Measurements from ENCODE around the gene FBRSL1.

Gene FBRSL1

DNA sequence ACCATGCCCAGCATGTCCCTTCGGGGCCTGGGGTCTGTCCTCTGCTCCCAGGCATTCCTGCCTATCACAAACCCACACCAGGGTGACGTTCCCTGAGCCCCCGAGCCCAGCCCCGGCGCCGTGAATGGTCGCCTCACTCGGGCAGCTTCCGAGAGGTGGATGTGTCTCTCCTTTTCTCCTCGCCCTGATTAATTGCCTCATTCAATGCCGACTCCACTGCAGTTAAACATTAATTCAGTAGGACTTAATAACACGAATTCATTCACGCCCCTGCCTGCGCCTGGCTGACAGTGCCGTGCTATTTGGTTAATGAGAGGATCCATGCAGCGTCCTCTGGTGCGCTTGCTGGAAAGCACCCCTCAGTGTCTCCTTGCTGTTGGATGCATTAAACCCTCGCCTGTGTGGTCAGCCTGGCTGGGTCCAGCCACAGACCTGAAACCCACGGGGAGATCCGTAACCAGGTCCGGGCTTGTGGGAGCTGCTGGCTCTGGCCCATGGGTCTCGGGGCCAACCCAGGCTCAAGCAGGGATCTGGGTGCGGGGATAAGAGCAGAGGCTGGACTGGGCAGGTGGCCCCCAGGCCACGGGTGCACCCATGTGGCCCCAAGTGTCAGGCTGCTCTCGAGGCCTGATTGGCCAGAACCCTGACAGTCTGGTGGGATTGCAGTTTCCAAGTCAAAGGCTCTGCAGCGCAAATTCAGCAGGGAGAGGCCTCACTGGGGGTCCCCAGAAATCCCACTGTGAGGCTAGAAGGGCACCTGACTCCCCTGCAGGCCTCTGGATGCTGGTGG lies 55.4 kb downstream of the FBRSL1 start:
- no peak for DNase-seq

DNA sequence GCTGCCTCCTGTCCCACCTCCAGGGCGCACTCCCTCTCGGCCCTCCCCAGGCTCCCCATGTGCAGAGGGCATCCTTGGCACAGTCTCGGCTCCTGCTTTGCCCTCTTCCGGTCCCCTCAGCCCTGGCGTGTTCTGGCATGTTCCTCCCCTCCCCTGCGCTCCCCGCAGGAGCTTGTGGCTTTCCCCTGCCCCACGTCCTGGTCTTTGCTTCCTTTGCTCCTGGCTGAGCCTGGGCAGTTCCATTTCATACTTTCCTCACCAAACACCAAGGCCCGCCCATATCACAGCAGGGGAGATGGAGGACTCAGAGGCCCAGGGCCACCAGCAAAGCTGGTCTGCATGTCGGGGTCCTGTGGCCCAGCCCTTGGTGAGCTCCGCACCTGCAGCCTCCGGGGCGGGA lies 56.0 kb downstream of the FBRSL1 start:
- DNase-seq: no peak

DNA sequence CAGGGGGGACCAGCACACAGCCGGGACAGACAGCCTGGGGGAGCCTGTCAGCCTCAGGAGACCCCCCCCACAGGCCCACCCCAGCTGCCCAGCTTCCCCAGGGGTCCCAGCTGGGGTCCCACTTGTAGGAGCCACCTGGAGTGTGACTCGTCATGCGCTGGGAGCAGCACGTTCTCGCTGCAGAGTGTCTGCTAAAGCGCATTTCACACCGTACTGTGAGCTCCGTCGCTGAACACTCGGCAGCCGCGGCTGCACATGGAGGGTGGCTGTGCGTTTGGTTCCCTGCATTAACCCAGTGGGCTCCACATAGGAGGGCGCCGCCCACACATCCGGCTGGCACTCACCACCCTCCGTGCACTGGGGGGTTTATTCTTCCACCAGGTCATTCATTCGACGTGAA lies 56.7 kb downstream of the FBRSL1 start:
- no peak for DNase-seq

DNA sequence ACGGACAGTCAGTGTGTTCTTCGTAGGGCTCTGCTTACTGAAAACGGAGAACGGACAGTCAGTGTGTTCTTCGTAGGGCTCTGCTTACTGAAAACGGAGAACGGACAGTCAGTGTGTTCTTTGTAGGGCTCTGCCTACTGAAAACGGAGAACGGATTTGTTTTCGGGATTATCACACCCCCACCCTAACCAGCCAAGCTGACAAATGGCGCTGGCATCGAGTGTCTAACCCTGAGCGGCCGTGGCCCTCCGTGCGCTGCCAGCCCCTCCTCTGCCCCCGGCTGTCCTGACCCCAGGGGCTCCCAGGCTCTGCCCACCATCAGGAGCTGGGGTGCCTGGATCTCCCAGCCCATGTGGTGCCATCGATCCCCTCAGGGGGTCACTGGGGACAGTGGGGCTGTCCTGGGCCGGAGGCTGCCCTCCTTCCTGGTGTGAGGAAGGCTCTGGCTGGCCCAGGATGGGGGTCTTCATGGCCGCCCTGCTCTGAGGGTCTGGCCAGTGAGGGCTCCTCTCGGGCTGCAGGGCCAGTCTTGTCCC lies 57.3 kb downstream of the FBRSL1 start:
- DNase-seq: no peak

DNA sequence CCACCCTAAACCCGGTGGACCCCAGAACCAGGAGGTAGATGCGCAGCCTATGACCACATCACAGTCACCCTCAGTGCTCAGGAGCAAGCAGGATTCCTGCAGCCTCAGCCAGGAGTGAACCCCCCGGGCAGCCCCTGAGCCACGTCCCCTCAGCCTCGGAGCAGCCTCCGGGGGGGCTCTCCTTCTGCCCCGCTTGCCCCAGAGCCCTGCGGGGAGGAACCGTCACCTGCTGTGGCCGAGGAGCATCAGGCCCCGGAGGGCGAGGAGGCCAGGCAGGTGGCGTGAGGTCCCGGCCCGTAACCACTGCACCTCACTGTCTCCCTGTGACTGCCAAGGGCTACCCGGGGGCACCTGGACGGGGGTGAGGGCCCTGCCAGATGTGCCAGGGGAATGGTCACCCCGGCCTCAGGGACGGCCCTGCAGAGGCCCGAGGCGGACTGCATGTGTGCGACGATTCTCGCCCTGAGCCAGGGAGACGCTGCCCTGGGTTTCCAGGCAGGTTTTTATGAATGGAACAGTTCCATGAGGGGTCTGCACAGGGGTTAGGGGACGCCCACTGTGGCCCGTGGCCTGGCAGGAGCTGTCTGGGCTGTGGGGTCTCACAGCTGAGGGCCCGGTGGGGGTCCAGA lies 58.6 kb downstream of the FBRSL1 start:
- DNase-seq: no peak

DNA sequence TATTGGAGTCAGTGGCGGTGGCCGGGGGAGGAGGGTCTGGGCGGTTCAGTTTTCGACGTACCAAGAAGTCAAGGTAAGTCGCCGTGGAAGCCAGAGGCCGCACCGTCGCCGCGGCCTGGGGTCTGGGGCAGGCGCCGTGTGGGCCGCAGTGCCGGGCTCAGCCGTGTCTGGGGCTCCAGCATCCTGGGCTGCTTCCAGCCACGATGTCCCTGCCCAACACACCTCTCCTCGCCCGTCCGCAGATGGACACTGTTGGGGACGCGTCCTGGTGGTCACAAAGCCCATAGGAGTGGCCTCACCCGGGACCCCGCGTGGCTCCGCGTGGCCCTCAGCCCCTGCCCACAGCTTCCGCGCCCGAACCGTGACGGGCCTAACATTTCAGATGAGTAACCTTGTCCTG lies 59.1 kb downstream of the FBRSL1 start:
- no peak for DNase-seq

DNA sequence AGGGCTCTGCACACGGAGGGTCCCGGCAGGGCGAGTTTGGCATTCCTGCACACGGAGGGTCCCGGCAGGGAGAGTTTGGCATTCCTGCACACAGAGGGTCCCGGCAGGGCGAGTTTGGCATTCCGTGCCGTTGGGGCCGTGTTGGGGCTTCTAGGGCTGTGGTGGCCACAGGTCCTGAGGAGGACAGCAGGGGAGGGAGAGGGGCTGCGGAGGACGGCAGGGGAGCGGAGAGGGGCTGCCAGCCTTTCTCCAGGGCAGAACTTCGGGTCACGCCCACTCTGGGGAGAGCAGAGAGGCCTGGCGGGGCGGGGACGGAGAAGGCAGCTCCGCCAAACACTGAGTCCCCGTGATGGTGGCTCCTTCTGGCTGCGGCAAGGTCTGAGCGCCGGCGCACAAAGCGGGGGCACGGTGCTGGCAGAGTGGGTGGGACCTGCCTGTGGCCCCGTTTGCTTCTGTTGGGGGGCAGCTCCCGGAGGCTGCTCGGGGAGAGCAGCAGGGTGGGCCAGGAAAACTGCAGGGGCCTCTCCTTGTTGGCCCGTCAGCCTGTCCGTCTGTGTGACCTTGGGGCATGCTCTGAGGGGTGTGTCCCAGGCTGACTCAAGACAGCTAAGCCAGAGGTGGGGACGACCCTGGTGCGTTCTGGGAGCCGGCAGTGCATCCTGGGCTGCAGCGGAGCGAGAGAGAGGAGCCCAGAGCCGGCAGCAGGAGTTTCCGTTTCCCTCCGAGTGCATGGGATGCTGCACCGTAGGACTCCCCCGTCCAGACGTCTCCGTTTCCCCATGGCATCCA lies 60.3 kb downstream of the FBRSL1 start:
- DNase-seq: no peak

DNA sequence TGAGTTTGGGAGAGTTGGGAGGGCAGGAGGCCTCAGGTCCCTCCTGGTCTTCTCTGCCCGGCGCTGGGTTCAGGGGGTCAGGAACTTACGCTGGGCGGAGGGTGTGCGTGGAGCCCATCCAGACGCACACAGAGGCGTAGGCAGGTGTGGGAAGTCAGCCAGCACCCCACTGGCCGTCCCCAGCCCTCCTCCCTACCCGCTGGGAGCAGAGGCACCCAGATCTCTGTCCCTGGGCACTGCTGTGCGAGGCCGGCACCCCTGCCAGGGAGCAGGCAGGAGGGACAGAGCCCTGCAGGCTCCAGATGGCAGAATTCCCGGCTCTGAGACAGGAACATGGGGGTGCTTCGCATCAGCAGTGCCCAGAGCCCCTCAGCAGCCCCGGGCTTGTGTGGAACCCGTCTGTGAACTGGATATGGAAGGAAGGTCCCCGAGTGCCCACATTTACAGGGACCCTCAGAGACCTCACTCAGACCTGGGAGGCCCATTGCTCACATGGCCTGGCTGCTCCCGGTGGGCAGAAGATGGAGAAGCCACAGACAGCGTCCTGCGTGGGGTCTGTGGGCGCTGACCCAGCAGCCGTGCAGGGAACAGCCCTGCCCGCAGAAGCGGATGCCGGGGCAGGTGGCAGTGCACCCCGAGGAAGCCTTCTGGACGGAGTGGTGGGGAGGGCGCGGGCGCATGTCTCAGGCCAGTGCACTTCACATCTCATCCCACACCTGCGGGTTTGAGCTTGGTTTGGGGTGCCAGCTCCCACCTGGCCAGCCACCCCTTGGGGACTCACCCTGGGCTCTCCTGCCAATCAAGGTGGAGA lies 61.1 kb downstream of the FBRSL1 start:
- DNase-seq: no peak

DNA sequence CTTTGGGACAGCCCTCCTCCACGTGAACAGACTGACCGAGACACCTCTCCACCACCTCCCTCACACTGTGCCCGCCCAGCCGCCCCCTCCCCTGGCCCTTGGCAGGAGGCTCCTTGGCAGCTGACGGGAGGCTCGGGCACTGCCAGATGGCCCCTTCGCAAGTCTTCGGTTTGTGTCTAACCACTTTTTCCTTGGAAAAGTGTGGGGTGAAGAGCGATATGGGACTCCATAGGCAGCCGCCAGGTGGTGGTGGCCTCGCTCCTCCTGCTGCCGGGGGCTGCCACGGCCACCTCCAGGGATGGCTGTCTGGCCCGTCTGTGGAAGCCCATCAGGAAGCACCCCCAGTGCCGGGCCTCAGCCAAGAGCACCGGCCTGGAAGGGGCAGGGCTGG lies 61.7 kb downstream of the FBRSL1 start:
- no peak for DNase-seq

DNA sequence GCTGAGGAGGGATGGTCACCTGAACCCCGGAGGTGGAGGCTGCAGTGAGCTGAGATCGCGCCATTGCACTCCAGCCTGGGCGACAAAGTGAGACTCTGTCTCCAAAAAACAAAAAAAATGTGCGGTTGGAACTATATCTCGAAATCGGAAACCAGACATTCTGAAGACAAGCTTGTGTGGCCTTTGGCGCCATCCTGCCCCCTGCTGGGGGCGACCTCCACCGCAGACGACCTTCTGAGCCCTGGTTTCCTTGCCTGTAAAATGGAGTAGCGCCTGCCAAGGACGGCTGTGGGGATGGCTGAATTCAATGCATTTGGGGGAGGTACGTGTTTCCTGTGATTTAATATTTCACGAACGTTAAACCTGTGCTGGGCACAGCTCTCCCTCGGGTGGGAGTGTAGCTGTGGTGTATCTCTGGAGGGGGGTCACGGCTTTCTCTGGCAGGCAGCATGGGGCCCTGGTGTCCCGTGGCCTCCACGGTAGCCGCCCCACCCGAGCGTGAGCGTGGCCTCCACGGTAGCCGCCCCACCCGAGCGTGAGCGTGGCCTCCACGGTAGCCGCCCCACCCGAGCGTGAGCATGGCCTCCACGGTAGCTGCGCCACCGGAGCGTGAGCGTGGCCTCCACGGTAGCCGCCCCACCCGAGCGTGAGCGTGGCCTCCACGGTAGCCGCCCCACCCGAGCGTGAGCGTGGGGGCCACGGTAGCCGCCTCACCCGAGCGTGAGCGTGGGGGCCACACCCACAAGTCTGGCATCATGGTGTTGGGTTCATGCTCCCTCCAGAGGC lies 65.1 kb downstream of the FBRSL1 start:
- DNase-seq: no peak

DNA sequence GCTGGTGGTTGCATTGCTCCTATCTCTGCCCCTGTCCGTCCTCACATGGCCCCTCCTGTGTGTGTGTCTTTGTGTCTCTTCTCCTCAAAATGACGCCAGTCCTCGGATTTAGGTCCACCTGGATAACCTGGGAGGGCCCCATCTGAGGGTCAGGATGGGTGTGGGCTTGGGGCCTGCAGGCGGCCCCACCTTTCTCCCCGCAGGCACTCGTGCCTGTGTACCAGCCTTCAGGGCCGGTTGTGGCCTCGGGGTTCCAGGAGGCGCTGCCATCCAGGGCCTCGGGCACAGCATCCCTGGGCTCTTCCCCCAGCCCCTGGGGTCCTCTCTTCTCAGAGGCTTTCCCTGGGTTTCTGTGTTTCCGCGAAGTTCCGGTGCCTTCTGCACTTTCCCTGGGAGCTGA lies 65.7 kb downstream of the FBRSL1 start:
- no peak for DNase-seq

DNA sequence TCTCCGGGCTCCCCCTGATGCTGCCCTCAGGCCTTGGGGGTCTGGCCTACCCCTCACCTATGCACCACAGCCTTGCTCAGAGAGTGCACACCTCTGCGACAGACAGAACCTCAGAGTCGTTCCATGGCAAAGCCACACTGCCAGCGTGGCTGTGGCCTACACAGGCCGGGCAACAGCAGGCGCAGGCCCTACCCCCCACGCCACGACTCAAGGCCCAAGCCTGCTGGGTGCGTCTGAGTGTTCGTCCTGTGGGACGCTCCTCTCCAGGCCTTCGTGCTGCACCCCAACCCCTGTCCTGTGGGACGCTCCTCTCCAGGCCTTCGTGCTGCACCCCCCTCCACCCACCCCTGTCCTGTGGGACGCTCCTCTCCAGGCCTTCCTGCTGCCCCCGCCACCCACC lies 66.3 kb downstream of the FBRSL1 start:
- no peak for DNase-seq

DNA sequence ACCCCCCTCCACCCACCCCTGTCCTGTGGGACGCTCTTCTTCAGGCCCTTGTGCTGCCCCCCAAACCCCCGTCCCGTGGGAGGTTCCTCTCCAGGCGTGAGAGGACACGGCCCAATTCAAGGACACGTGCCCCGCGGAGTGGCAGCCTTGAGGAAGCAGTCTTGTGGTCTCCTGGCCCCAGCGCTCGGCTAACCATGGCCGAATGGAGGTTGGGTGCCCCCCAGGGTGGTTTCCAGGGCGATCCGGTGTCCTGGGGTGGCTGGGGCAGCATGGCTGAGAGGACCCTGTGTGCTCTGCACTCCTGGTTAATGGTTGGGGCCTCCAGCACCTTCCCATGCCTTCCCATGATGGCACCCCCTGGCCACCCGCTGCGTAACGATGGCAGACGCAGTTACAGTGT lies 66.8 kb downstream of the FBRSL1 start:
- no peak for DNase-seq

DNA sequence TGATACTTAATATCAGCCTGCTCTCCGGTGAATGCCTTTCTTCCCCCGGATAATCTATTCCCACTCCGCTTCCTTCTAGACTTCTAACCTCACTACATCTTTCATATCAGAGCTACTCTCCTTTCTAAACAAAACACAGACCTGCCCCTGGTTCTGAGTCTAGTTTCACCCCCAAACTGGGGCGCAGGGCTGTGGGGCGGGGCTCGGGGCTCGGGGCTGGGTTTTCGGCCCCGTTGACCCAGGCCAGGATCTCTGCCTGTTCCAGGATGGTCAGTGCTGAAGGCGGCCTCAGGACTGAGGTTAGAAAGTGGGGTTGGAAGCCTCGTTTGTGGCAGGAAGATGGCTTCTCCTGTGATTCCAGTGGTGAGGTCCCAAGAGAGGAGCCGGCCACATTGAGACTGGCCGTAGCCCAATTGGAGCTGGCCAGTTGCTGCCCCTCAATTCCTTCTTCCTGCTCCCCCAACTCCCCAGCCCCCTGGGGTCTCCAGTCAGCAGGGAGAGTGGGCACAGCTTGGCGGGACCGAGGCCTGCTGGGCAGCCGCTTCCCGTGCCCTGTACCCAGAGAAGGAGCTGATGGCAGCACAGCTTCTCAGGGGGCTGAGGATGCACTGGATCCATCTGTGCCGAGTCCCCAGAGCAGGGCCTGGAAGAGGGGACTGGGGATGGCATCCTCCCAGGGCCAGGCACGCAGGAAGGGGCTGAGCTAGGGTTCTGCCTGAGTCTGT lies 67.5 kb downstream of the FBRSL1 start:
- DNase-seq: no peak

DNA sequence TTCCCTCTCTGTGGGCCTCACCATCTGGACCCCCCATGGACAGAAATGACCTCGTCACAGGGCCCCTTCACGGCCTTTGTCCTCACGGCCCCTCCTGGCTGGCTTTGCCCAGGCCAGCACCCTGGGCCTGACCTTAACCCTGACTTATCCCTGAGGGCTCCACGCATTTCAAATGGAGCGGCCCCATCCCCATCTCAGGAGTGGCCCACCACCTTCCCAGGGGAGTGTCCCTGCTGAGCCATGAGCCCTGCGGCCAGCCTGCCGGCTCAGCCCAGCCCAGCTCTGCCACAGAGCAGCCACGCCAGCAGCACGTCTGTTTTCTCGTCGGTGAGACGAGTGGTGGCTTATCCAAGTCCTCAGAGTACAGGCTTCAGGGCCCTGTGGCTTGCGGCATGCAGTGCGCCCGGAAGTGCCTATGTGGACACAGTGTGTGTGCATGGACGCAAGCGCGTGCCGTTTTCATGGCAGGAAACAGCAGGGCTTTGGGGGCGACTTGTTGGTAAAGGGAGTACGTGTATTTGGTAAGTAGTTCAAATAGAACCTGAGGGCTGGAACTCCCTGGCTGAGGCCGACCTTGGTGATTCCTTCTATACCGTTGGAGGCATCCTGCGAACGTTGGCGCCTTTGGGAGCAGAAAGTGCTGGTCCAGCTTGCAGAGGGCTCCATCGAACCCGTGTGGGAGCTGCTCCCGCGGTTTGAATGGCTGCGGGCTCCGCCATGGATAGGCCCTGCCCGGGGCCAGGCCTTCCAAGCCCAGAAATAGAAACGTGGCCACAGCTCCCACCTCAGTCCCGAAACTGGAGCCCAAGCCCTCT lies 68.3 kb downstream of the FBRSL1 start:
- DNase-seq: no peak

DNA sequence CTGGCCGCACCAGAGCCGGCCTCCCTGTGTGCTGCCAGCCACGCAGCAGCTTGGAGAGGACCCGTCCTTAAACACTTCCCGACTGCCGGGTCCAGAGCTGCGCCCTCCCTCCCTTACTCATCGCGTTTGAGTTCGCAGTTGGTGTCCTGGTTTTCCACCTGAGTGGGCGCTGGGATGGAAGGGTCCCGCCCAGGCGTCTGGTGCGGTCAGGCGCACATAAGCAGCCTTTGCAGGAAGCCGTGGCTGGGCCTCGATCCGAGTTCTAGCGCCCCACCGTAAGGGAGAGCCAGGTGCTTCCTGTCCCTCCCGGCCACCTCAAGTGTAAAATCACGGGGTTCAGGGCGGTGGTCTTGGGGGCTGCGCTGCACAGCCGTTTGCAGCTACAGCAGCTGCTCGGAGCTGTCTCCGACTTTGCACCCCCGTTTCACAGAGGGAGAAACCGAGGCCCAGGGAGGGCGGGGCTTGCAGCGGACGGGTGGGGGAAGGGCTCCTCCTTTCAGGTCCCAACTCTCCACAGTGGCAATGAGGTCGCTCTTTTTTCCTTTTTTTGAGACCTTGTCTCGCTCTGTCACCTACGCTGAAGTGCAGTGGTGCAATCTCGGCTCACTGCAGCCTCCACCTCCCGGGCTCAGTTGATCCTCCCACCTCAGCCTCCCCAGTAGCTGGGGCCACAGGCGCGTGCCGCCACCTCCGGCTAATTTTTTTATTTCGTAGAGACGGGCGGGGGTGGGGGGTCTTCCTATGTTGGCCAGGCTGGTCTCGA lies 69.1 kb downstream of the FBRSL1 start:
- no peak for DNase-seq

DNA sequence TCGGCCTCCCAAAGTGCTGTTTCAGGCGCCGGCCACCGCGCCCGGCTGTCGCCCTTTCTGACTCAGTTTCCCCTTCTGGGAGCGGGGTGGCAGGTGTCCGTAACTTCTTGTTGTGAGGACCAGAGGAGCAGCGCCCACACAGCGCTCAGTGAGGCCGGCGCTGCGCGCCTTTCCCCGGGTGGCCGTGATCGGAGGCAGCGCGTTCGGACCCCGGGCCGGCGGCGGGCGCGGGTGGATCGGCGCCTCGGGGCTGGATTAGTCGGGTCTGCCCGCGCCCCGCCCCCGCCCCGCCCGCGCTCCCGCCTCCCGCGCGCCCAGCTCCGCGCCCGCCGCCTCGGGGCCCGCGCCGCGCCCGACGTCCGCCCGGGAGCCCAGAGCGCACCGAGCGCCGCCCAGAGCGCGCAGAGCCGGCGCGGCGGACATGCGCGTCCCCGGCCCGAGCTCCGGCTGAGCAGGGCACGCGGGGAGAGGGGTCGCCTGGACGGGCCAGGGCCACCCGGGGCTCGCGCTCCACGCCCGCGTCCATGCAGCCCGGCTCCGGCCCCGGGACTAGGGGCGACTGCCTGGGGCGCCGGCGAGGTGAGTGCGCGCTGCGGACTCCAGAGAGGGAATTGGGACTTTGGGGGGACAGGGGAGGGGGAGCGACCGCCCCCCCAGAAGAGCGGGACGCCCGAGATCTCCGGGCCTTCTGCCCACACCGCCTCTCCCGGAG lies 69.9 kb downstream of the FBRSL1 start:
- peak; percentile 44 for DNase-seq

DNA sequence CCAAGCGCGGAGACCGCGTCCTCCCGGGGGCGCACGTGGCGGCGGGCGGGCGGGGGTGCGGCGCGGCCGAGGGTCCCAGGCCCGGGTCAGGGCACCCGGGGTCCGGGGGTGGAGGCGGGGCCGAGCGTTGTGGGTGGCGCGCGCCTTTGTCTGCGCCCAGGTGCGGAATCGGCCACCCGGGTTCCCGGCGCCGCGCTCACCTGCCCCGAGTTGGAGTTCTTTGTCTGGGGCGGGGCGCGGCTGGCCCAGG lies 70.3 kb downstream of the FBRSL1 start:
- DNase-seq: no peak

All from NCI-H1048 (cell line).